ENCODE results near the gene DSCAML1.

Gene DSCAML1

GRCh38 chr11:117730208-117730800, 66.7 kb downstream of the DSCAML1 start:
- DNase-seq (ENCODE audit: low read depth in 2 of 3, low spot score in 1 of 3) = no peak

GRCh38 chr11:117725048-117725734, 71.8 kb downstream of the DSCAML1 start:
- no peak for DNase-seq (ENCODE audit: low read depth in 2 of 3, low spot score in 1 of 3)

- no peak for DNase-seq (ENCODE audit: low read depth in 2 of 3, low spot score in 1 of 3)
Observed at GRCh38 chr11:117724621-117725020, 72.4 kb downstream of the DSCAML1 start.

GRCh38 chr11:117724104-117724503, 72.9 kb downstream of the DSCAML1 start:
- DNase-seq (ENCODE audit: low read depth in 2 of 3, low spot score in 1 of 3) = no peak

GRCh38 chr11:117723277-117724024, 73.6 kb downstream of the DSCAML1 start:
- DNase-seq (ENCODE audit: low read depth in 2 of 3, low spot score in 1 of 3) = no peak

GRCh38 chr11:117722082-117722481, 74.9 kb downstream of the DSCAML1 start:
- DNase-seq (ENCODE audit: low read depth in 2 of 3, low spot score in 1 of 3) = no peak

- DNase-seq (ENCODE audit: low read depth in 2 of 3, low spot score in 1 of 3) = no peak
Observed at GRCh38 chr11:117720061-117720511, 76.9 kb downstream of the DSCAML1 start.

- DNase-seq (ENCODE audit: low read depth in 2 of 3, low spot score in 1 of 3) = no peak
Observed at GRCh38 chr11:117719480-117719879, 77.5 kb downstream of the DSCAML1 start.

GRCh38 chr11:117717485-117718314, 79.3 kb downstream of the DSCAML1 start:
- DNase-seq (ENCODE audit: low read depth in 2 of 3, low spot score in 1 of 3) = no peak

GRCh38 chr11:117716521-117717440, 80.2 kb downstream of the DSCAML1 start:
- no peak for DNase-seq (ENCODE audit: low read depth in 2 of 3, low spot score in 1 of 3)

- no peak for DNase-seq (ENCODE audit: low read depth in 2 of 3, low spot score in 1 of 3)
Observed at GRCh38 chr11:117715801-117716200, 81.2 kb downstream of the DSCAML1 start.

GRCh38 chr11:117713538-117713991, 83.5 kb downstream of the DSCAML1 start:
- DNase-seq (ENCODE audit: low read depth in 2 of 3, low spot score in 1 of 3) = no peak

- no peak for DNase-seq (ENCODE audit: low read depth in 2 of 3, low spot score in 1 of 3)
Observed at GRCh38 chr11:117712530-117712929, 84.5 kb downstream of the DSCAML1 start.

GRCh38 chr11:117711331-117711730, 85.7 kb downstream of the DSCAML1 start:
- no peak for DNase-seq (ENCODE audit: low read depth in 2 of 3, low spot score in 1 of 3)

GRCh38 chr11:117710211-117710610, 86.8 kb downstream of the DSCAML1 start:
- DNase-seq (ENCODE audit: low read depth in 2 of 3, low spot score in 1 of 3) = no peak

GRCh38 chr11:117706322-117706814, 90.6 kb downstream of the DSCAML1 start:
- DNase-seq (ENCODE audit: low read depth in 2 of 3, low spot score in 1 of 3) = no peak

- DNase-seq (ENCODE audit: low read depth in 2 of 3, low spot score in 1 of 3) = no peak
Observed at GRCh38 chr11:117705866-117706265, 91.2 kb downstream of the DSCAML1 start.

- no peak for DNase-seq (ENCODE audit: low read depth in 2 of 3, low spot score in 1 of 3)
Observed at GRCh38 chr11:117704395-117705100, 92.5 kb downstream of the DSCAML1 start.

GRCh38 chr11:117702946-117703598, 93.9 kb downstream of the DSCAML1 start:
- no peak for DNase-seq (ENCODE audit: low read depth in 2 of 3, low spot score in 1 of 3)
